ENCODE results near the gene PPT1. TPM values are rescaled to one million over a fixed set of nuclear protein-coding genes. Genes with fewer than 3 reads are reported as not detected.

PPT1 gene
- total RNA-seq, 1 donor from 2014 or later = 58.7 TPM

- intact Hi-C loops (cut with DNase I) = no loop called here
- no peak overlapping the region for H3K4me3 ChIP-seq
- no peaks in the 10 kb centered on the region for H3K9me3 ChIP-seq
- H3K27me3 ChIP-seq = no peaks in the 10 kb centered on the region
- TF ChIP-seq CTCF (IDR thresholded peaks at IDR 0.05) = no peak
- no peak for TF ChIP-seq POLR2AphosphoS5 (IDR thresholded peaks at IDR 0.05; ENCODE audit: insufficient read depth in 1 of 2, low read depth in 1 of 2)
- no peak for TF ChIP-seq POLR2A (IDR thresholded peaks at IDR 0.05)
- no peaks in the 10 kb centered on the region for H3K36me3 ChIP-seq
- H3K4me1 ChIP-seq = peaks cover 5% of the 10 kb centered on the region
- DNase-seq (ENCODE audit: extremely low spot score in 2 of 2) = no peak
- H3K27ac ChIP-seq = no peak overlapping the region
These were observed 5.0 kb upstream of the PPT1 start for GRCh38 chr1:40102038-40102437.

GRCh38 chr1:40096646-40096976, 441 bp downstream of the PPT1 start:
- DNase-seq (ENCODE audit: extremely low spot score in 2 of 2) = no peak
- Histone ChIP-seq H3K27me3 (no peaks in the 10 kb centered on the region), H3K4me1 (peaks cover 17% of the 10 kb centered on the region), H3K9me3 (no peaks in the 10 kb centered on the region), H3K36me3 (peaks cover 0 to 5% of the 10 kb centered on the region in 2 donors), H3K4me3 (peak overlapping the region; percentile 66 to 79), H3K27ac (peak overlapping the region; percentile 57)
- no peak for TF ChIP-seq POLR2A (IDR thresholded peaks at IDR 0.05)
- TF ChIP-seq CTCF (IDR thresholded peaks at IDR 0.05) = no peak
- TF ChIP-seq POLR2AphosphoS5 (IDR thresholded peaks at IDR 0.05; ENCODE audit: insufficient read depth in 1 of 2, low read depth in 1 of 2) = no peak
- intact Hi-C loops (cut with DNase I) = no loop called here

- H3K9me3 ChIP-seq = no peaks in the 10 kb centered on the region
- no peak overlapping the region for H3K27ac ChIP-seq
- H3K27me3 ChIP-seq = no peaks in the 10 kb centered on the region
- peaks cover 17% of the 10 kb centered on the region for H3K4me1 ChIP-seq
- intact Hi-C loops (cut with DNase I) = no loop called here
- TF ChIP-seq CTCF (IDR thresholded peaks at IDR 0.05) (no peak), POLR2A (IDR thresholded peaks at IDR 0.05) (no peak), POLR2AphosphoS5 (IDR thresholded peaks at IDR 0.05; ENCODE audit: insufficient read depth in 1 of 2, low read depth in 1 of 2) (no peak)
- DNase-seq (ENCODE audit: extremely low spot score in 2 of 2) = no peak
- H3K4me3 ChIP-seq = no peak overlapping the region
- H3K36me3 ChIP-seq = peaks cover 0 to 13% of the 10 kb centered on the region in 2 donors
These were observed 1.2 kb downstream of the PPT1 start for GRCh38 chr1:40095806-40096205.

- Histone ChIP-seq H3K4me3 (no peak overlapping the region), H3K9me3 (no peaks in the 10 kb centered on the region), H3K4me1 (peaks cover 17% of the 10 kb centered on the region), H3K27me3 (no peaks in the 10 kb centered on the region), H3K27ac (no peak overlapping the region), H3K36me3 (peaks cover 0 to 23% of the 10 kb centered on the region in 2 donors)
- no peak for DNase-seq (ENCODE audit: extremely low spot score in 2 of 2)
- intact Hi-C loops (cut with DNase I) = no loop called here
- no peak for TF ChIP-seq CTCF (IDR thresholded peaks at IDR 0.05)
- no peak for TF ChIP-seq POLR2A (IDR thresholded peaks at IDR 0.05)
- TF ChIP-seq POLR2AphosphoS5 (IDR thresholded peaks at IDR 0.05; ENCODE audit: insufficient read depth in 1 of 2, low read depth in 1 of 2) = no peak
These were observed 2.5 kb downstream of the PPT1 start for GRCh38 chr1:40094466-40095110.

Measured in vagina (tissue), 2 donors.